K562 treated with DMSO at 1 percent for 48 hours (cell line): ENCODE measurements around the gene MGAT3. TPM values are rescaled to one million over a fixed set of nuclear protein-coding genes. Genes with fewer than 3 reads are reported as not detected.

Source experiments
- total RNA-seq: library from RNA; unstranded; fragments of 300-600 nt; gene quantifications from 2 replicates; pipeline ENCODE4 v1.2.3, GENCODE V29; 2022; ENCODE audit warnings: low replicate concordance; ENCODE audit errors: extremely low read depth

MGAT3 gene, protein sequence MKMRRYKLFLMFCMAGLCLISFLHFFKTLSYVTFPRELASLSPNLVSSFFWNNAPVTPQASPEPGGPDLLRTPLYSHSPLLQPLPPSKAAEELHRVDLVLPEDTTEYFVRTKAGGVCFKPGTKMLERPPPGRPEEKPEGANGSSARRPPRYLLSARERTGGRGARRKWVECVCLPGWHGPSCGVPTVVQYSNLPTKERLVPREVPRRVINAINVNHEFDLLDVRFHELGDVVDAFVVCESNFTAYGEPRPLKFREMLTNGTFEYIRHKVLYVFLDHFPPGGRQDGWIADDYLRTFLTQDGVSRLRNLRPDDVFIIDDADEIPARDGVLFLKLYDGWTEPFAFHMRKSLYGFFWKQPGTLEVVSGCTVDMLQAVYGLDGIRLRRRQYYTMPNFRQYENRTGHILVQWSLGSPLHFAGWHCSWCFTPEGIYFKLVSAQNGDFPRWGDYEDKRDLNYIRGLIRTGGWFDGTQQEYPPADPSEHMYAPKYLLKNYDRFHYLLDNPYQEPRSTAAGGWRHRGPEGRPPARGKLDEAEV
- total RNA-seq, result not detected in 2 replicates

DNA sequence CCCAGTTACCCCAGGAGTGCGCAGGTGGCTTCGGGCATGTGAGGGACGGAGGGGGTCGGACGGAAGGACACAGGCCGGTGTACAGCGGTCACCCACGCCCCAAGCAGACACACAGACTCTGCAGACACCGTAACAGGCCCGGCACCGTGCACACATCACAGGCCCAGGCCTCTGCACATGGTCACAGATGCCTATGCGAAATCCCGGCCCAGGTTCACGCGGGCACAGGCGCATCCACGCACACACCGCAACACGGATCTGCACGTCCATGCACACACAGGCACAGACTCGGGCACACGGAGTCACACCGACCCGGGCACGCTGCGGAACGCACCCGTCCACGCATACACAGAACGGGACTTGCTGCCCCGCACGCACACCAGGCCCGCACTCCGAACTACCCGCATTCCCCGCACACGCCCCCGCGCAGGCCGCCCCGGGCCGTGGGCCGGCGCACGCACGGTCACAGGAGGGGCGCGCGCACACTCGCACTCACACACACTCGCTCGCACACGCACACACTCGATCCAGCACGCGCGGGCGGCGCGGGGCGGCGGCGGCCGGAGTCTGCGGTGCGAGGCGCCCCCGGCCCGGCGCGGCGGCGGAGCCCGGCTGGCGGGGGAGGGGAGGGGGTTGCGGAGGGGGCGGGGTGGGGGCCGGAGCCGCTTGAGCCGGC, at the start of gene MGAT3:
TSS of gene MGAT3 (plus strand) at position 491 of the 676 bp plus-strand sequence. CDS start 30,336 bp downstream, outside the sequence.

DNA sequence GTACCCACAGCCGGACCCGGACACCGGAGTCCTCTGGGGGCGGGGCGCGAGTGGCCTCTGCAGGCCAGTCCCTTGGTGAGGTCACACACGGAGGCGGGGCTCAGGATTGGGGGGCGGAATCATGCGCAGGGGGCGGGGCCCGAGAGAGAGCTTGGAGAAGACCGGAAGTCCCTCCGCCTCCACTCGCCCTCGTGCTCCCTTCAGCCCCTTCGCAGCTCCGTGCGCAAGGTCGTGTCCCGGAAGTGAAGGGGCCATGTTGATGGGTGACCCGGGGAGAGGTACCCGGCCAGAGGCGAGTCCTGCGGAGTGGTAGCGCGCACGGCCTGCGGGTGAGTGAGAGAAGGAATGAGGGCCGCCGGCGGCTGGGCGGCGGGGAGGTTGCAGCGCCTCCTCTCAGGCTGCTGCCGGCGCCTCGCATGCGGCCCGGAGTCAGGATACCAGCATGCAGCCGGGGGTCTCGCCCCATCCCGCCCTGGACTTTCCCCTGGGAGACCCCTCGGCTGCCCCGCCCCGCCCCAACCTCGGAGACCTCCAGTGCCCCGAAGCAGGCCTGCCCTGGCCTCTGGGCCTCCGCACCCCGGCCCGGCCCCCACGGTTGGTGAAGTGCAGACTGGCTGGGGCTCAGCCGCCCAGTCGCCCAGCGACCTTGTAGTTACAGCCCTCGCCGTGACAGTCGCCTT, 45.4 kb downstream of the MGAT3 start, which contains the start of gene MIEF1:
TSS of gene MIEF1 (plus strand) at position 182 of the 680 bp plus-strand sequence. CDS start 9,005 bp downstream, outside the sequence.

DNA sequence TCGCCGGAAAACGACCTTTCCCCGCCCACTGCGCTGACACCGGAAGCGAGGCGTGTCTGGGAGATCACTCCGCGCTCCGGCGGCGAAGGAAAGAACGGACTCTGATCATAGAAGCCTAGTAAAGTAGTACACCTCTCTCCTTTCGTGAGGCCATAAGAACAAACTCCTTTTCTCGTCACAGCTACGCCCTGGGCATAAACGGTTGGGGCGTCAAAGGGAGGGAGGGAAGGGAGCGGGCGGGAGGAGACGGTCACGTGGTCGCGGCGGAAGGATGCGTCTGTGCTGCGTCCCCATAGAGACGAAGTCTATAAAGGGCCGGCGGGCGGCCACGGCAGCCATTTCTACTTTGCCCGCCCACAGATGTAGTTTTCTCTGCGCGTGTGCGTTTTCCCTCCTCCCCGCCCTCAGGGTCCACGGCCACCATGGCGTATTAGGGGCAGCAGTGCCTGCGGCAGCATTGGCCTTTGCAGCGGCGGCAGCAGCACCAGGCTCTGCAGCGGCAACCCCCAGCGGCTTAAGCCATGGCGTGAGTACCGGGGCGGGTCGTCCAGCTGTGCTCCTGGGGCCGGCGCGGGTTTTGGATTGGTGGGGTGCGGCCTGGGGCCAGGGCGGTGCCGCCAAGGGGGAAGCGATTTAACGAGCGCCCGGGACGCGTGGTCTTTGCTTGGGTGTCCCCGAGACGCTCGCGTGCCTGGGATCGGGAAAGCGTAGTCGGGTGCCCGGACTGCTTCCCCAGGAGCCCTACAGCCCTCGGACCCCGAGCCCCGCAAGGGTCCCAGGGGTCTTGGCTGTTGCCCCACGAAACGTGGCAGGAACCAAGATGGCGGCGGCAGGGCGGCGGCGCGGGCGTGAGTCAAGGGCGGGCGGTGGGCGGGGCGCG, 63.7 kb downstream of the MGAT3 start, which contains the start of gene ATF4:
TSS of gene ATF4 (plus strand) at position 337 of the 880 bp plus-strand sequence. CDS start 884 bp downstream, outside the sequence.

DNA sequence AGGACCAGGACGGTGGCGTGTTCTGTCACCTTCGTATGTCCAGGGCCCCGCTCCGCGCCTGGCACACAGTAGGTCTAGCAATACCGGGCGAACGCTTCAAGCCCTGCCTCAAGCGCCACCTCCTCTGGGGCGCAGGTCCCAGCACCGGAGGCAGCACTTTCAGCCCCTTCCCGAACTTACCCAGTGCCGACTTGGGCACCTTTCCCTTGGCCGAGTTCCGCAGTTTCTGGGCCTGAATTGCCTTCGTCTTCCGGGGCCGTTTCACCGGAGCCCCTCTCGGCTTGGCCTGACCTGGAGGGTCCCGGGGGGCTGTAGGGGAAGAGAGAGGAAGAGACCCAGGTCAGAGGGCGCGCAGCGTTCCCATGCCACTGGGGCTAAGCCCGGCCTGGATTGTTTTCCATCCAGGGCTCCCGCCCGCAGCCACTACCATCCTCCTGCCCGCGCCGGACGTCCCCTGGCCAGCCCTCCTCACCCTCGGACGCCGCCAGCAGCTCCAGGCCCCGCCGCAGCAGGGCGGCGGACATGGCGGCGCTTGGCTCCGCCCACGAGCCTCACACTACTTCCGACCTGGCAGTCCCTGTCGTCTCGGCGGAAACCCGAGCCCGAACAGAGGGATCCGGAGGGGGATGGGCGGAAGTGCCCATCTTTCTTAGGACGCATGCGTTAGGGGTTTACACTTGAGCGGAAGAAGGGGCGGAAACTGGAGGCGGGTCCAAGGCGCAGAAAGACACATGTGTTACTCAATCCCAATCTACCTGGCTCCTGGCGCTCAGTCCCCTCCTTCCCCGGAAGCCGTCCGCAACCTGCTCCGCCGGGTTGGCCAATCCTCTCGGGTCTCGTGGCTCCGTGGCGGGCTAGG, 75.6 kb downstream of the MGAT3 start, which contains the start of gene RPS19BP1:
TSS of gene RPS19BP1 (minus strand) at position 534 of the 859 bp plus-strand sequence. CDS start at position 524, 10 bp downstream.

Other genes starting within 250 kb of the MGAT3 start
- gene PDGFB, start 212.0 kb upstream of the MGAT3 start, total RNA-seq, result not detected in 2 replicates
- 2,239 and 3,930 TPM in 2 replicates for gene RPL3, start 137.4 kb upstream of the MGAT3 start, total RNA-seq
- not detected in 2 replicates for gene SYNGR1, start 107.0 kb upstream of the MGAT3 start, total RNA-seq
- gene TAB1, start 57.2 kb upstream of the MGAT3 start, total RNA-seq, result not detected in 2 replicates
- not detected in 2 replicates for gene MIEF1, start 45.3 kb downstream of the MGAT3 start, total RNA-seq
- 260 TPM in 1 of 2 replicates, not detected in the other for gene ATF4, start 63.5 kb downstream of the MGAT3 start, total RNA-seq
- gene RPS19BP1, start 75.7 kb downstream of the MGAT3 start, total RNA-seq, result not detected in 2 replicates
- gene CACNA1I, start 113.7 kb downstream of the MGAT3 start, total RNA-seq, result not detected in 2 replicates